Vagina (tissue), 2 donors: Measurements from ENCODE around the gene WNK2. TPM values are rescaled to one million over a fixed set of nuclear protein-coding genes. Genes with fewer than 3 reads are reported as not detected.
"Not testable (repeated sequence)": the region's sequence is repeated elsewhere in the genome, so short reads cannot be mapped to it uniquely, and the experiment has no call there.

Experiments
- DNase-seq, 2 donors: peaks; one replicate each; pipeline ENCODE4 v3.0.0-alpha.2; 2017; ENCODE audit errors: extremely low spot score in 2 of 2
- H3K27ac ChIP-seq: fragments of 200-600 bp; sonication (generic); one replicate; pipeline ENCODE4 v1.5.1; 2019
- H3K27me3 ChIP-seq: fragments of 200-600 bp; sonication (generic); one replicate; pipeline ENCODE4 v1.5.1; 2019
- H3K36me3 ChIP-seq, 2 donors: fragments of 200-600 bp; sonication (generic); one replicate each; pipeline ENCODE4 v1.5.1; 2017 to 2019
- H3K4me1 ChIP-seq: fragments of 200-600 bp; sonication (generic); one replicate; pipeline ENCODE4 v1.5.1; 2019
- H3K4me3 ChIP-seq, 2 donors: fragments of 200-600 bp; sonication (generic); 1 replicate in 1 of 2; 2 replicates in 1 of 2; pipeline ENCODE4 v1.5.1; 2016 to 2019
- H3K9me3 ChIP-seq: fragments of 200-600 bp; sonication (generic); one replicate; pipeline ENCODE4 v1.5.1; 2019
- POLR2A ChIP-seq, 2 donors: fragments of 450-650 bp; IDR thresholded peaks; one replicate each; pipeline ENCODE4 v1.6.1; 2017; ENCODE audit warnings: antibody characterized with exemption in 2 of 2, mild to moderate bottlenecking in 2 of 2, moderate library complexity in 2 of 2
- POLR2AphosphoS5 ChIP-seq, 2 donors: sonication (generic); formaldehyde crosslinking; IDR thresholded peaks; one replicate each; pipeline ENCODE4 v1.9.0; 2017; ENCODE audit warnings: antibody characterized with exemption in 2 of 2, mild to moderate bottlenecking in 2 of 2, low read depth in 1 of 2; ENCODE audit not compliant: insufficient read depth in 1 of 2
- intact Hi-C: fragments of 100-400 bp; cut with DNase I; formaldehyde crosslinking; loops from one replicate; pipeline ENCODE4 v1.15.1; 2023
- total RNA-seq: library from RNA; depleted of rRNA; stranded (reverse); fragments of >200 nt; gene quantifications from one replicate; pipeline ENCODE4 v1.2.3, GENCODE V29; 2016
- TF ChIP-seq, protein P1 (sequence below), 3 experiments: fragments of 450-650 bp in 2 of 3; fragments of 200-600 bp in 1 of 3; sonication (generic) in 1 of 3; IDR thresholded peaks; one replicate each; pipeline ENCODE4 v1.5.1; 2017 to 2019; ENCODE audit warnings: antibody characterized with exemption in 3 of 3, mild to moderate bottlenecking in 2 of 3, moderate library complexity in 2 of 3

Gene WNK2
- total RNA-seq, 1 donor from 2014 or later: 24.8 TPM

DNA sequence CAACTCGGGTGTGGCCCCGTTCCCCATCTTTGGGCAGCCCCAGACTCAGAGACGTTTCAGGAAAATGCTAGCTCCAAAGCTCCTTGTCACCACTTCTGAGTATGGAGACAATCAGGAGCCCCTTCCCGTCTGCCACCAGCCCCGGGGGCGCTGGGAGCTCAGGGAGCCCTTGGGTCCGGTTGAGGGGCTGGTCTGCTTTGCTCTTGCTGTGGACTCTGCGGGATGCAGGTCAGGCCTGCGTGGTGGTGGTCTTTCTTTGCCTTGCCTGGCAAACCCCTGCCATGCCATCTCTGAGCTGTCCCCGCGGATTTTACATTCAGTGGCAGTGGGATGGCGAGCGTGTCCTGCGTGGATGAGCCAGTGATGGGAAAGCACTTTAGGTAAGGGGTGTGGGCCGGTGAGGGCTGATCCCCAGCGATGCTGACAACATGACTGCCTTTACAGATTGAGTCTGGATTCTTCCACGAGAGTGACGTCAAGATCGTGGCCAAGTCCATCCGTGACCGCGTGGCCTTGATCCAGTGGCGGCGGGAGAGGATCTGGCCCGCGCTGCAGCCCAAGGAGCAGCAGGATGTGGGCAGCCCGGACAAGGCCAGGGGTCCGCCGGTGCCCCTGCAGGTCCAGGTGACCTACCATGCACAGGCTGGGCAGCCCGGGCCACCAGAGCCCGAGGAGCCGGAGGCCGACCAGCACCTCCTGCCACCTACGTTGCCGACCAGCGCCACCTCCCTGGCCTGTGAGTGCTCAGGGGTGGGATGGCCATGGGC lies 63.3 kb downstream of the WNK2 start:
- TF ChIP-seq POLR2AphosphoS5 (IDR thresholded peaks at IDR 0.05; ENCODE audit: insufficient read depth in 1 of 2, low read depth in 1 of 2) (no peak), POLR2A (IDR thresholded peaks at IDR 0.05) (no peak)
- TF ChIP-seq, protein P1, sequence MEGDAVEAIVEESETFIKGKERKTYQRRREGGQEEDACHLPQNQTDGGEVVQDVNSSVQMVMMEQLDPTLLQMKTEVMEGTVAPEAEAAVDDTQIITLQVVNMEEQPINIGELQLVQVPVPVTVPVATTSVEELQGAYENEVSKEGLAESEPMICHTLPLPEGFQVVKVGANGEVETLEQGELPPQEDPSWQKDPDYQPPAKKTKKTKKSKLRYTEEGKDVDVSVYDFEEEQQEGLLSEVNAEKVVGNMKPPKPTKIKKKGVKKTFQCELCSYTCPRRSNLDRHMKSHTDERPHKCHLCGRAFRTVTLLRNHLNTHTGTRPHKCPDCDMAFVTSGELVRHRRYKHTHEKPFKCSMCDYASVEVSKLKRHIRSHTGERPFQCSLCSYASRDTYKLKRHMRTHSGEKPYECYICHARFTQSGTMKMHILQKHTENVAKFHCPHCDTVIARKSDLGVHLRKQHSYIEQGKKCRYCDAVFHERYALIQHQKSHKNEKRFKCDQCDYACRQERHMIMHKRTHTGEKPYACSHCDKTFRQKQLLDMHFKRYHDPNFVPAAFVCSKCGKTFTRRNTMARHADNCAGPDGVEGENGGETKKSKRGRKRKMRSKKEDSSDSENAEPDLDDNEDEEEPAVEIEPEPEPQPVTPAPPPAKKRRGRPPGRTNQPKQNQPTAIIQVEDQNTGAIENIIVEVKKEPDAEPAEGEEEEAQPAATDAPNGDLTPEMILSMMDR (IDR thresholded peaks at IDR 0.05): no peak
- no peak overlapping the region for H3K4me3 ChIP-seq
- H3K4me1 ChIP-seq: no peaks in the 10 kb centered on the region
- no peaks in the 10 kb centered on the region for H3K27me3 ChIP-seq
- no peak overlapping the region for H3K27ac ChIP-seq
- intact Hi-C loops: no loop called here
- H3K9me3 ChIP-seq: no peaks in the 10 kb centered on the region
- DNase-seq: no peak
- H3K36me3 ChIP-seq: no peaks in the 10 kb centered on the region

DNA sequence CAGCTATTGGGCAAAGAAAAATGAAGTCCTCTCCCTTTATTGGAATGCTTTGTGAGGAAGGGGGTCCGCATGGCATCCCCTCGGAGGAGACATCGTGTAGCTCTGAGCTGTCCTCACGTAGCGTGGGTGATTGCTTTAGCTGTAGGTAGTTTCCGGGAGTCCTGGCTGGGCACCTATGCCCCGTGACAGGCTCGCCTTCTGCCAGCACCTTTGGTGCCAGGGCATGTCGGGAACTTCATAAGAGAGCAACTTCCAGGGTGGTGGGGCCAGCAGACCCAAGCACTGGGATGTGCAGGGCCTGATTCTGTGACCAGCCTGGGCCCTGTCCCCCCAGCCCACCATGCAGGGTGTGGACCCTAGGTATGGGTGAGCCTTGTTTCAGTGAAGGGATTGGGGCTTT lies 64.0 kb downstream of the WNK2 start:
- H3K9me3 ChIP-seq: no peaks in the 10 kb centered on the region
- H3K4me1 ChIP-seq: no peaks in the 10 kb centered on the region
- no peak for DNase-seq
- H3K36me3 ChIP-seq: no peaks in the 10 kb centered on the region
- no peak overlapping the region for H3K27ac ChIP-seq
- intact Hi-C loops: no loop called here
- no peaks in the 10 kb centered on the region for H3K27me3 ChIP-seq
- TF ChIP-seq, protein P1 (IDR thresholded peaks at IDR 0.05): no peak
- TF ChIP-seq POLR2AphosphoS5 (IDR thresholded peaks at IDR 0.05; ENCODE audit: insufficient read depth in 1 of 2, low read depth in 1 of 2): no peak
- no peak overlapping the region for H3K4me3 ChIP-seq

DNA sequence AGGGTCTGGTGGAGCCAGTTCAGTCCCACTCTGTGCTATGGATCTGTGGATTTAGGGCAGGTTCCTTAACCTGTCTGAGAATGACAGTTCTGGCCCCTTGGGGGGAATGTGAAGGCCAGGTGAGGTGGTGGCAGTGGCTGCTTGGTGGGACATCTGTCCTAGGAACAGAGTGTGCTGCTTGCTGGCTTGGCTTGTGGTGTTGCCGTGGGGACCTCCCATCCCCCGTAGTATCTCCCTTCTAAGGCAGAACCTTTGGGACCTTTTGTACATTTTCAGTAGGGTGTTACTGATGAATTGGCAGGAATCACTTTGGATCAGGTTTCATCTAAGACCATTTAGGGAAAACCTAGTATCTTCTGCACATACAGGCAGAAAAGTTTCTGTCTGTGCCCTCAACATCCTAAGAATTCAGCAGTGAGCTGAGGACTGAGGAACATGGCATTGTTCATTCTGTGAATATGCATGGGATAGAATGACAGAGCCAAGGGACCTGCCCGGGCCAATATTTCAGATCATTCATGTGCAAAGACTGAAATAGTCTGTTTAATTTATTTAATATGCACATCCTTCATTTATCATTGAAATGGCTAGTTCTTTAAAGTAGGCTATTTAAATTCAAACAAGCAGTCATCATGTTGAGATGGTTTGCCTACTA lies 64.6 kb downstream of the WNK2 start:
- H3K27ac ChIP-seq: no peak overlapping the region
- TF ChIP-seq POLR2AphosphoS5 (IDR thresholded peaks at IDR 0.05; ENCODE audit: insufficient read depth in 1 of 2, low read depth in 1 of 2): no peak
- TF ChIP-seq, protein P1 (IDR thresholded peaks at IDR 0.05): no peak
- no peak for TF ChIP-seq POLR2A (IDR thresholded peaks at IDR 0.05)

DNA sequence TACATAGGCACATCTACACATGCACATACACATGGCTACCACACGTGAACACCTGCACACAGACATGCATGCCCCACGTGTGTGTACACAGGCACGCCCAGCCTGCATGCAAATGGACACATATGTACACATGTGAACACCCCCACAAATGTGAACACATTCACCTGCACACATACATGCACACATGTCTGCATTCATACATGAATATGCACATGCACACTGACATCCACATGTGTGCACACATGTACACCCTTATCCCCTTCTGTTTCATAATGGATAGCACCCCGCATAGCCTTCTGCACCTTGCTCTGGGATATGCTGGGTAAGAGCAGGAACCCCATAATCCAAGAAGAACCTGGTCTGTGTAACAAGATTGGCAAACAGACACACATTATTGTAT lies 66.2 kb downstream of the WNK2 start:
- Histone ChIP-seq H3K27ac (no peak overlapping the region), H3K27me3 (no peaks in the 10 kb centered on the region), H3K4me3 (no peak overlapping the region), H3K9me3 (no peaks in the 10 kb centered on the region), H3K4me1 (no peaks in the 10 kb centered on the region), H3K36me3 (no peaks in the 10 kb centered on the region)
- no peak for DNase-seq
- intact Hi-C loops: no loop called here
- TF ChIP-seq POLR2A (IDR thresholded peaks at IDR 0.05) (no peak), POLR2AphosphoS5 (IDR thresholded peaks at IDR 0.05; ENCODE audit: insufficient read depth in 1 of 2, low read depth in 1 of 2) (no peak)
- TF ChIP-seq, protein P1 (IDR thresholded peaks at IDR 0.05): no peak

More for the DNA sequence above, 64.6 kb downstream of the WNK2 start:
- intact Hi-C loops: no loop called here
- DNase-seq: no peak
- no peaks in the 10 kb centered on the region for H3K4me1 ChIP-seq
- no peaks in the 10 kb centered on the region for H3K27me3 ChIP-seq
- H3K36me3 ChIP-seq: no peaks in the 10 kb centered on the region
- H3K4me3 ChIP-seq: no peak overlapping the region
- no peaks in the 10 kb centered on the region for H3K9me3 ChIP-seq

DNA sequence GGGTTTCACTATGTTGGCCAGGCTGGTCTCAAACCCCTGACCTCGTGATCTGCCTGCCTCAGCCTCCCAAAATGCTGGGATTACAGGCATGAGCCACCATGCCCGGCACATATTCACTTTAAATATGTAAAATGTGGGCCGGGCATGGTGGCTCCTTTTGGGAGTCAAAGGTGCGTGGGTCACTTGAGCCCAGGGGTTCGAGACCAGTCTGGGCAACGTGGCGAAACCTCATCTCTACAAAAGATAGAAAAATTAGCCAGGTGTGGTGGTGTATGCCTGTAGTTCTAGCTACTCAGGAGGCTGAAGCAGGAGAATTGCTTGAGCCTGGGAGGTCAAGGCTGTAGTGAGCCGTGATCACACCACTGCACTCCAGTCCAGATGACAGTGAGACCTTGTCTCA lies 67.4 kb downstream of the WNK2 start:
- H3K4me1 ChIP-seq, DNase-seq, H3K36me3 ChIP-seq, H3K27ac ChIP-seq, H3K27me3 ChIP-seq, intact Hi-C loops, H3K9me3 ChIP-seq, H3K4me3 ChIP-seq: not testable (repeated sequence)
